ENCODE measurements around the gene GNL3. TPM values are rescaled to one million over a fixed set of nuclear protein-coding genes. Genes with fewer than 3 reads are reported as not detected.
"Not testable (repeated sequence)": the region's sequence is repeated elsewhere in the genome, so short reads cannot be mapped to it uniquely, and the experiment has no call there.

GNL3 gene, protein sequence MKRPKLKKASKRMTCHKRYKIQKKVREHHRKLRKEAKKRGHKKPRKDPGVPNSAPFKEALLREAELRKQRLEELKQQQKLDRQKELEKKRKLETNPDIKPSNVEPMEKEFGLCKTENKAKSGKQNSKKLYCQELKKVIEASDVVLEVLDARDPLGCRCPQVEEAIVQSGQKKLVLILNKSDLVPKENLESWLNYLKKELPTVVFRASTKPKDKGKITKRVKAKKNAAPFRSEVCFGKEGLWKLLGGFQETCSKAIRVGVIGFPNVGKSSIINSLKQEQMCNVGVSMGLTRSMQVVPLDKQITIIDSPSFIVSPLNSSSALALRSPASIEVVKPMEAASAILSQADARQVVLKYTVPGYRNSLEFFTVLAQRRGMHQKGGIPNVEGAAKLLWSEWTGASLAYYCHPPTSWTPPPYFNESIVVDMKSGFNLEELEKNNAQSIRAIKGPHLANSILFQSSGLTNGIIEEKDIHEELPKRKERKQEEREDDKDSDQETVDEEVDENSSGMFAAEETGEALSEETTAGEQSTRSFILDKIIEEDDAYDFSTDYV
- 95.6 and 127 TPM in 2 replicates for total RNA-seq (2014; rRNA removed; shearing (Covaris generic); ENCODE audit: low replicate concordance)

DNA sequence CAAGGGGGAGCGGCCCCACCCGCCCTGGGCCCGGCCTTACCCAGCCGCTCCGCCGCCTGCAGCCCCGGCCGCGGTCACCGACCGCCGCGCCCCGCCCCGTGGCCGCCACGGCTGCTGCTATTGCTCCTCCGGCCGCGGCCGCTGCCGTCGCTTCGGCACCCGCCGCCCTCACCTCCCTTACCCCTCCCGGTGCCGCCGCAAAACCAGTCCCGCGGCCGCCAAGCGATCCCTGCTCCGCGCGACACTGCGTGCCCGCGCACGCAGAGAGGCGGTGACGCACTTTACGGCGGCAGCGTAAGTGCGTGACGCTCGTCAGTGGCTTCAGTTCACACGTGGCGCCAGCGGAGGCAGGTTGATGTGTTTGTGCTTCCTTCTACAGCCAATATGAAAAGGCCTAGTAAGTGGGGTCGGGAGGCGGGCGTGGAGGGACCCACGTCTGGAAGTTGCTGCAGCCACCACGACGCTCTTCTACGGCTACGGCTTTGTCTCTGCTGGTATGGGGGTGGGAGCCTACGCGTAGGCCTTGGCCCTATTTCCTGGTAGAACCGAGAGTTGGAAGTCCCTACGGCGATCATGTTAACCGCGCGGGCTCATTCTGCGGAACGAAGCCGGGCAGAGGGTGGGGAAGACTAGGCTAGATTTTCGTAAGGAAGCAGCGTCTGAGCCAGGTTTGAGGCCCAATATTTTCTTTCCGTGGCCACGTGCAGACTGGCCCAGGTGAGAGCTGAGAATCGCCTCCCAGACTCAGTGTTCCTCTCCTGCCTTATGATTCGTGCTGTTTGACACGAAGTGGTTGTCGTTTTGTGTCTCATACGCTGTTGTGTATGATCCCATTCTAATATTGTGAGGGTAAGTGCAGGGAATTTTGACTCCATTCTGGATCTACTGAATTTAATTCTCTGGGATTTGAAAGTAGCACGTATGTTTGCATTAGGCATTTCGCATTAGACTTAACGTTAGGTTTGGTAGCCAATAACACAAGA is at the start of gene GNL3, which contains the start of gene PBRM1:
TSS of gene GNL3 (plus strand) at position 324 of the 983 bp plus-strand sequence. CDS start at position 385, 61 bp downstream.
TSS of gene PBRM1 (minus strand) at position 205 of the 983 bp plus-strand sequence.
- in situ Hi-C loops (cut with HindIII; ENCODE audit: low pct_unique_long_range_greater_than_20kb, low sequenced_read_pairs): no loop called here
- DNase-seq (ENCODE audit: low read depth): peak; percentile 91

DNA sequence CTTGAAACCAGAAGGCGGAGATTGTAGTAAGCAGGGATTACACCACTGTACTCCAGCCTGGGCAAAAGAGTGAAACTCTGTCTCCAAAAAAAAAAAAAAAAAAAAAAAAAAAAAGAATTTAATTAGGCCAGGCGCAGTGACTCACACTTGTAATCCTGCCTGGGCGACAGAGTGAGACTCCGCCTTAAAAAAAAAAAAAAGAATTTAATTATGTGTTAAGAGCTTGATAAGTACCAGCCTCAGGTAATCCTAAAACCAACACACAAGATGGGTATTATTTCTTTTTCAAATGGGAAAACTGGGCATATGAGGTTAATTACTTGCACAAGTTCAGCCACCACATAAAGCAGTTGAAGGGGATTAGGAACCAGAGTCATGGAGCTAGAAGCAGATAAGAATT is 49.2 kb upstream of the GNL3 start:
- DNase-seq (ENCODE audit: low read depth): peak; percentile 10
- in situ Hi-C loops (cut with HindIII; ENCODE audit: low pct_unique_long_range_greater_than_20kb, low sequenced_read_pairs): no loop called here

DNA sequence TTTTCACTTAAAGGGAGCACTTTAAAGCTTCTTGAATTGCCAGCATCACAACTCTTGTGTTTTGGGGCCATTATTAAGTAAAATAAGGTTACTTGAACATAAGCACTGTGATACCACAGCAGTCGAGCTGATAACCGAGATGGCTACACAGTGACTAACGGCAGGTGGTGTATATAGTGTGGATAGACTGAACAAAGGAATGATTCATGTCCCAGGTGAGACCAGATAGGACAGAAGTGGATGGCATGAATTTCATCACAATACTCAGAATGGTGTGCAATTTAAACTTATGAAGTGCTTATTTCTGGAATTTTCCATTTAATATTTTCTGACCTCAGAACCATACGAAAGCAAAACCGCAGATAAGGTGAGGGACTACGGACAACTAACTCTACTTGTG is 40.3 kb upstream of the GNL3 start:
- no peak for DNase-seq (ENCODE audit: low read depth)
- in situ Hi-C loops (cut with HindIII; ENCODE audit: low pct_unique_long_range_greater_than_20kb, low sequenced_read_pairs): no loop called here

DNA sequence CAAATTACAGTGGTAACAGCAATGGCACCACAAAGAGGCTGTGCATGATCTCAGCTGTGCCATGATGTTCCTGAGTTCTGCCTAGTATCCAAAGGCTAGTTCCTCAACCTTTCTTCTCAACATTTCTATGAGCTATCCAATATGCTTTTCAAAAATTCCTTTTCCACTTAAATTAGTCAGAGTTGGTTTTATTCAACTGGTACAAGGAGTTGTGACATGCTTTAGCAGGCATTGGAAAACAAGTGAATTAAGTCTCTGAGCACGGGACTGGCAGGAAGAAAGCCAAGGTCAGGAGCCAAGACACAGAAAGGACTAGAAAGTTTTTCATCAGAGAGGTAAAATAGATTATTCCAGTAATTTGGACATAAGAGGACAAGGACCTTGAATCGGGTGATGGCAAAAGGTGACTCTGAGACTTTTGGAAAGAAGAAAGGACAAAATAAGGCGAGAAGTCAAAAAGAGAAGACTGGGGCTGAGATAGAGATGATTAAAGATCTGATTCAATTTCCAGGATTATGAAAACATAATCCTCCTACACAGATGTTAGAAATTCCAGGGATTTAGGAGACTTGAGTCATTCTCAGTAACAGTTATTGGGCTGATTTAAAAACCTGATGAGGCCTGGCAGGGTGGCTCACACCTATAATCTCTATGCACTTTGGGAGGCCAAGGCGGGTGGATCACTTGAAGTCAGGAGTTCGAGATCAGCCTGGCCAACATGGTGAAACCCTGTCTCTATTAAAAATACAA is 36.2 kb upstream of the GNL3 start:
- no peak for DNase-seq (ENCODE audit: low read depth)
- in situ Hi-C loops (cut with HindIII; ENCODE audit: low pct_unique_long_range_greater_than_20kb, low sequenced_read_pairs): no loop called here

DNA sequence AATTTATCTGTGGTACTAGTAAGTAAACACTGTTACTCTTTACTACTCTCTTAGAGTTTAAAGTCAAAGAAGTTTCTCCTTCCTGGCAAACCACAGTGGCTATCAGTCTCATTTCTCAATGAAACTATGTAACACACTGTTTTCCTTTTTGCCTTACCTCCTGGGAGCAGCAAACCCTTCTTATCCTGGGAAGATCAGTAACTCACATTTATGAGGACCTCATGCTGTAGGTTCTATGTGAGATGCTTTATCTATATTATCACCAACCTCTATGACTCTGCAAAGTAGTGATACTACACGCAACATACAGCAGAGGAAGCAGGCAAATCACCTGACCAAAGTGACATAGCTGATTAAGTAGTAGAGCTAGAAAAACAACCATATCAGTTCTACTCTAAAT is 35.4 kb upstream of the GNL3 start:
- DNase-seq (ENCODE audit: low read depth): no peak
- in situ Hi-C loops (cut with HindIII; ENCODE audit: low pct_unique_long_range_greater_than_20kb, low sequenced_read_pairs): no loop called here

DNA sequence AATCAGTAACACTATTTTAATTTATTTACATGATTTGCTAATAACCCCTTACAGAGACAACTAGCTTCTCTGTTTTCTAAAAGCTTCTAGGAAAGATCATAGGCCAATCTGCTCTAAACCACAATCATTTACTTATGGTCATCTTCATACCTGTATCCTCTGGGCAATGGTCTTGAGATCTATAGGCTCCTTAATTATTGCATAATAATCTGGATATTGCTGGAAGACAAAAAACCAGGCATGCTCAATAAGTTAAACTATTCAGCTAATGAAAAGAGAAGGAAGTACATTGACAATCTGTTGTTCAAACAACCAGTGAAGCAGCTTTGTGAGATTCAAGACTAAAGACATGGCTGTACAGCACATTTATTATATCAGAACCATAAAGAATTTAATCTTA is 34.2 kb upstream of the GNL3 start:
- no peak for DNase-seq (ENCODE audit: low read depth)
- in situ Hi-C loops (cut with HindIII; ENCODE audit: low pct_unique_long_range_greater_than_20kb, low sequenced_read_pairs): no loop called here

DNA sequence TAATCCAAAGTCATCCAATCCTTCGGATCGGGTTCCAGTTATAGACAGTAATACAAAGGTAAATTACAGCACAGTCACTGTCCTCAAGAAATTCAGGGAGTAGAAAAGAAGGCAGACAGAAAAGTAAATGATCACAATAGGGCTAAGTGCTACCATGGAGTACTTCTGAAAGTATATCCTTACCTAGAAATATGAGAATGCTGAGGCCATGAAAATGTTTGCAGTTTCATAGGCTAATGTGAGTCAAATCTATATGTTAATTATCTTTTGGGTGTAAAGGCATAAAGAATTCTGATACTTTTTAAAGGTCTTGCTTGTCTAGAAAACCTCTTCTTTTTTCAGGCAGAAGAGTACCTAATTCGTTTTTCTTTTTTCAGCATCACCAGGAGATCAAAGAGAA is 29.9 kb upstream of the GNL3 start:
- in situ Hi-C loops (cut with HindIII; ENCODE audit: low pct_unique_long_range_greater_than_20kb, low sequenced_read_pairs): no loop called here
- DNase-seq (ENCODE audit: low read depth): no peak

DNA sequence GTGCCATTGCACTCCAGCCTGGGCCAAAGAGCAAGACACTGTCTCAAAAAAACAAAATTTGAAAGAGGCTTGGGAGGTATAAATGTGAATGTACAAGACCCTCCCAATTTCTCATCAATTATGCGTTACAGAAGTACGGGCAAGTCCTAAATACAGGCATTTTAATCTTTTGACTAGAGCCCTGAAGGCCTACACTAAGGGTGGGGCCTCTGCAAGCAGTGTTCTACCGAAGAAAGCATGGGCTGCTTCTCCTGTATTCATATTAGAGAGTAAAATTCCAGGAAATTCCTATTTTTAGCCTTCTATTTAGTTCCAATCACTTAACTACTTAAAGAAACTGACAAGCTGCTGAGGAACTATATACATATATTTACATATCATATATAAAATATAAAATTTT is 25.8 kb upstream of the GNL3 start:
- in situ Hi-C loops (cut with HindIII; ENCODE audit: low pct_unique_long_range_greater_than_20kb, low sequenced_read_pairs): no loop called here
- no peak for DNase-seq (ENCODE audit: low read depth)

DNA sequence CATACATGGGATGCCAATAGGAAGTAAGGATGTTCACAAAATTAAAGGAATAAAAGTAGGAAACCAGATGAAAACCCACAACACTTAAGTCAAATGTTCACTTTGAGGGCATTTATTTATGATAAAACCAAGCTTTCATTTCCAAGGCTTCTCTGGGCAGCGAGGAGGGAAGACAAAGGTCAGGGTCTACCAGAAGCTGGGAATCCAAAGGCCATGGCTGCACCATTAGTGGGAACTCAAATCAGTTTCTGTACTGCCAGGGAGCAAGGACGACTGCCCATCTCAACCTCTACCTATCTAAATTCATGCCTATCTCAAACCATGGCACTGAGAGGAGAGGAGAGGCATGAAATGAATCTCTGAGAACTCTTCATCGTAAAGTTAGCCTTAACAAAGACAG is 22.7 kb upstream of the GNL3 start:
- in situ Hi-C loops (cut with HindIII; ENCODE audit: low pct_unique_long_range_greater_than_20kb, low sequenced_read_pairs): no loop called here
- DNase-seq (ENCODE audit: low read depth): no peak

DNA sequence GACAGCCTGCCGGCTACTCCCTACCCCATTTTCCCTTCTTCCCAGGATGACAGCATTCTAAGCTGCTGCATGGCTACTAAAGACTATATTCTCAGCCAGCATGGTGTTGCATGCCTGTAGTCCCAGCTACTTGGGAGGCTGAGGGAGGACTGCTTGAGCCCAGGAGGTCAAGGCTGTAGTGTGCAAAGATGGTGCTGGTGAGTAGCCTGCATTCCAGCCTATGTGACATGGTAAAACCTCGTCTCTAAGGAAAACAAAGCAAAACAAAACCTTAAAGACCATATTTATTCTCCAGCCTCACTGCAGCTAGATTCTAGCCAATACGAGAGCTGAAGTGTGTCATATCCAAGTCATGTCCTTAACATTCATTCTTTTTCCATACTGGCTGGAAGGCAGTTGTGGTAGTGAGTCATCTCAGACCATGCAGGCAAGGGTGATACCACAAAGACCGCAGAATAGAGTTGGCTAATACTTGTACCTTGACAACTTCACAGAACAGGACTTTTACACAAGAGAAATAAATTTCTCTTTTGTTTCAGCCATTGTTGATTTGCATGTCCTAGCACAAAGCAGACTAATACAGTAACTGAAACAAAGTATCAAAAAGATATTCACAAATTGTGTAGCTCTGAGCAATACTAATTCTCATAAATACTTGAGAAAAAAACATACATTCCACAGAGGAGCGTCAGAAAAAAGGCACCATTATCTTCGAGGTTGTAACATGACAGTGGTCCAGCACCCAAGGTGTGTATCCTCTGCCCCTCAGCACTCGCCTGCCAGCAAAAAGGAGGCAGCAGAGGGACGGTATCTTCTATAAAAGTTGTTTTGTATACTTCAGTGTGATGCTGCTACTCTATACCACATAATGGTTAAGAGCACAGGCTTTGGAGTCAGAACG is 15.0 kb upstream of the GNL3 start:
- in situ Hi-C loops (cut with HindIII; ENCODE audit: low pct_unique_long_range_greater_than_20kb, low sequenced_read_pairs): no loop called here
- peak; percentile 97 for DNase-seq (ENCODE audit: low read depth)

DNA sequence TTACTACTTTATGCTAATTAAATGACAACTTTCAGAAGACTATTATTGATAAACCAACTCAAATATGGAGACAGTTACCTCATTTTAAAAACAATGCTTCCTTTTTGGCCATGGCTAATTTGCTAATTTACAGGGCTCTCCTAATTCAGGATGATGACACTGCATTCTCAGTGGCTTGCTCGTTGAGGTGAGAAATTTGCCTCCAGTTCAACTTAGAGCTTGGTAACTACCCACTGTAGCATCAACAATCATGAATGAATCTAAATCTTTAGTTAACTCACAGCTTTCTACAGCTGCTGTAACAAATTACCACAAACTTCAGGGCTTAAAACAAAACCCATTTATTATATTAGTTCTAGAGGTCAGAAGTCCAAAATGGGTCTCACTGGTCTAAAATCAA is 14.2 kb upstream of the GNL3 start:
- in situ Hi-C loops (cut with HindIII; ENCODE audit: low pct_unique_long_range_greater_than_20kb, low sequenced_read_pairs): no loop called here
- DNase-seq (ENCODE audit: low read depth): no peak

DNA sequence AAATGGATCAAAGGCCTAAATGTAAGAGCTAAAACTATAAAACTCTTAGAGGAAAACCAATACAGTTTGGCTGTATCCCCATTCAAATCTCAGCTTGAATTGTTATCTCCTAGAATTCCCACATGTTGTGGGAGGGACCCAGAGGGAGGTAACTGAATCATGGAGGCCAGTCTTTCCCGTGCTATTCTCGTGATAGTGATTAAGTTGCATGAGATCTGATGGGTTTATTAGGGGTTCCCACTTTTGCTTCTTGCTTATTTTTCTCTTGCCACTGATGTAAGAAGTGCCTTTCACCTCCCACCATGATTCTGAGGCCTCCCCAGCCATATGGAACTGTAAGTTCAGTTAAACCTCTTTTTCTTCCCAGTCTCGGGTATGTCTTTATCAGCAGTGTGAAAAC is 9.6 kb upstream of the GNL3 start:
- DNase-seq (ENCODE audit: low read depth); in situ Hi-C loops (cut with HindIII; ENCODE audit: low pct_unique_long_range_greater_than_20kb, low sequenced_read_pairs): not testable (repeated sequence)

DNA sequence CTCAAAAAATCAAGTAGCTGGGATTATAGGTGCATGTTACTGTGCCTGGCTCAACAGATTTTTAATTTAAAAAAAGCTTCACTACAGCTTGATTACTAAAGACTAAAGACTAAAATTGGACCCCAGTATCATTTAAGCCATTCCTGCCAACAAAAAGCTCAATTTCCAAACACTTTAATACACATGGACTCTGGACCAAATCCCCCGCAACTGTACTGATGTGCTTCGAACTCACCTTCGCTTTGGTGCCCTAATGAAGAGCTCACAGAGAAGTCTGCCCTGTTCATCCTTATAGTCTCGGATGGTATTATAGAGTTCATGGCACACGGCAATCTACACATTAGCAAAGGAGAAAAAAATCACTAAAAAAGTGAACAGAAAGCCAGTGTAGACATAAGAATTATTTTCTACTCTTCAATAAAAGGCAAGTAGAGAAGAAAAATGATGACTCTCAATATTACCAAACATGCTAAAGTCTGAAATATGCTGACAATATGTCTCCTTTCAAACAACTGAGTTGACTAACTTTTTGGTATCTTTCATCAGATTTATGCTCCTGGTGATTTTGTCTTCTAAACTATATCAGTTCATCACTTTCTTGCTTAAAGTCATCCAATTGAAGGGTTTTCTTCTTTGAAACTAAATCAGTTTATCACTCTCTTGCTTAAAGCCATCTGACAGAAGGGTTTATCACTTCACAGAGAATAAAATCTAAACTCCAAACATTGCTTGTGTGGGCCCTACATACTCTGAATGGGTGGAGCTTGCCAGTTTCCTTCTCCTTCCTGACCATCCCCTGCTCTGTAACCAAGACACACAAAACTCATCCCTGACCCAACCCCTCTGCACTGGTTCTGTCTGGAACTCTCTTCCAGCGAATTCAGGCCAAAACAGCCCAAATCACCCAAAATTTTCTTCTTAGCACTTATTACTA is 7.3 kb upstream of the GNL3 start:
- in situ Hi-C loops (cut with HindIII; ENCODE audit: low pct_unique_long_range_greater_than_20kb, low sequenced_read_pairs): no loop called here

DNA sequence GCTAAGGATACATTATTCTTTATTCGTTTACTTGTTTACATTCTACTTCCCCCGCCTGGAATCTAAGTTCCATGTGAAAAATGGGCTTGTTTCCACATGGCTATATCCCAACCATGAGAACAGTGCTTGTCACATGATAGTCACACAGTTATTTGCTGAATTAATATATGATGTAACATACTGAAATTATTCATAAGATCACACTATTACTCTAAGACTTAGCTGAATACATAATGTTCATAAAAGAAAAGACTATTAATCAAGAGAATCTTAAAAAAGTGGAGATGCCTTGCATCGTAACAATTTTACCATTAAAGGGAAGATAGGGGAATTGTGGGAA is 6.7 kb upstream of the GNL3 start:
- no peak for DNase-seq (ENCODE audit: low read depth)
- in situ Hi-C loops (cut with HindIII; ENCODE audit: low pct_unique_long_range_greater_than_20kb, low sequenced_read_pairs): no loop called here

More for the DNA sequence above, 7.3 kb upstream of the GNL3 start:
- no peak for DNase-seq (ENCODE audit: low read depth)

DNA sequence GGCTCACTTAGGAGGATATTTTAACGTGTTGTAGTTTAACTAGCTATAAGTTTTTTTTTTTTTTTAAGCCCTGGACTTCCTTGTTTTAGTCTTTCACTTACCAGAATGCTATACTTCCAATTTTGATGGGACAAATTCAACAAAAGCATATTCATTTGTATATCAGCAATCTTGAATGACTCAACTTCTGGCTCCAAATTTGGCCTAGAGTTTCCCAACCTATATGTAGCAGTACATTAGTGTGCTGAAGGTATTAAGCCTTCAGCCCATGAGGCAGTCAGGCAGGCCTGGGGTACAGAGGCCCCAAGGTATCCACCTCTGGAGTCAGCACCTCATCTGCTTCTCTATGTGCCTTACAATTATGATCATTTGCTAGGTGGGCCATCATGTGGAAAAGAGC is 6.0 kb upstream of the GNL3 start:
- in situ Hi-C loops (cut with HindIII; ENCODE audit: low pct_unique_long_range_greater_than_20kb, low sequenced_read_pairs): no loop called here

DNA sequence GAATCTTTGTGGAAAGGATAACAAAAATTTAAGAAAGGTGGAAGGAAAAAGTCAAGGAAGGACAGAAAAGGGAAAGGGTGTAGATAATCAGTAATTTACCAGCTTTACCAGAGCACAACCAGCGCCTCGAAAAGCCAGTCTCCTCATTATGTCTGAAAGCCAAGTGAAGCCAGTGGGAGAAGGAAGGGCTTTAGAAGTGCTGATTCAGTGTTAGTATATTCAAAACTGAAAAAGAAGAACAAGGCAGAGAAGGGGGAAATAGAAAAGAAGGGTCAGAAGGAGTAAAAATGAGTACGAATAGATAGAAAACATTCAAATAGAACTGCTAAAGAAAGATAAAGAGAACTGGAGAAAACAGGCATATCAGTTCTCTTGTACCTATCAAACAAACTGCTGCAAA is 4.2 kb upstream of the GNL3 start:
- in situ Hi-C loops (cut with HindIII; ENCODE audit: low pct_unique_long_range_greater_than_20kb, low sequenced_read_pairs): no loop called here

More for the DNA sequence above, 6.0 kb upstream of the GNL3 start:
- DNase-seq (ENCODE audit: low read depth): no peak

More for the DNA sequence above, 4.2 kb upstream of the GNL3 start:
- no peak for DNase-seq (ENCODE audit: low read depth)
